Measurements from ENCODE around the gene PTPN12.
A peak's percentile ranks its signal among the peaks of the same experiment; 100 is the strongest.
"Not testable (repeated sequence)": the region's sequence is repeated elsewhere in the genome, so short reads cannot be mapped to it uniquely, and the experiment has no call there.

PTPN12 gene

GRCh38 chr7:77537136-77537777, at the start of gene PTPN12:
PTPN12 (plus strand) TSS chr7:77537295; CDS start chr7:77537547, 252 bp downstream.
- Mint-ChIP-seq H3K27ac (peak within 1 kb of the TSS; percentile 91), H3K4me1 (peaks cover 23% of the 10 kb centered on the region), H3K9me3 (peaks cover 2% of the 10 kb centered on the region), H3K4me3 (peak within 1 kb of the TSS; percentile 94), H3K36me3 (peaks cover 2% of the 10 kb centered on the region), H3K27me3 (peaks cover 12% of the 10 kb centered on the region)
- CTCF ChIA-PET = no interaction called here
- DNase-seq = no peak

- peaks cover 9% of the 10 kb centered on the region for H3K9me3 Mint-ChIP-seq
- CTCF ChIA-PET = no interaction called here
- H3K4me3 Mint-ChIP-seq = no peak overlapping the region
- no peaks in the 10 kb centered on the region for H3K36me3 Mint-ChIP-seq
- H3K27me3 Mint-ChIP-seq = peaks cover 11% of the 10 kb centered on the region
- no peak overlapping the region for H3K27ac Mint-ChIP-seq
- DNase-seq = no peak
- no peaks in the 10 kb centered on the region for H3K4me1 Mint-ChIP-seq
These were observed 48.1 kb upstream of the PTPN12 start for GRCh38 chr7:77488986-77489385.

- CTCF ChIA-PET = no interaction called here
- no peaks in the 10 kb centered on the region for H3K36me3 Mint-ChIP-seq
- H3K9me3 Mint-ChIP-seq = peaks cover 14% of the 10 kb centered on the region
- H3K4me1 Mint-ChIP-seq = no peaks in the 10 kb centered on the region
- DNase-seq = no peak
- no peak overlapping the region for H3K27ac Mint-ChIP-seq
- peaks cover 14% of the 10 kb centered on the region for H3K27me3 Mint-ChIP-seq
- no peak overlapping the region for H3K4me3 Mint-ChIP-seq
These were observed 40.0 kb upstream of the PTPN12 start for GRCh38 chr7:77497079-77497478.

- H3K27me3 Mint-ChIP-seq = peaks cover 13% of the 10 kb centered on the region
- CTCF ChIA-PET = no interaction called here
- no peak overlapping the region for H3K4me3 Mint-ChIP-seq
- H3K4me1 Mint-ChIP-seq = no peaks in the 10 kb centered on the region
- H3K27ac Mint-ChIP-seq = no peak overlapping the region
- H3K9me3 Mint-ChIP-seq = peaks cover 7% of the 10 kb centered on the region
- H3K36me3 Mint-ChIP-seq = no peaks in the 10 kb centered on the region
- no peak for DNase-seq
These were observed 38.3 kb upstream of the PTPN12 start for GRCh38 chr7:77498659-77499379.

- CTCF ChIA-PET = no interaction called here
- Mint-ChIP-seq H3K9me3 (no peaks in the 10 kb centered on the region), H3K27me3 (peaks cover 8% of the 10 kb centered on the region), H3K36me3 (no peaks in the 10 kb centered on the region), H3K27ac (no peak overlapping the region), H3K4me1 (no peaks in the 10 kb centered on the region), H3K4me3 (no peak overlapping the region)
- DNase-seq = no peak
These were observed 35.9 kb upstream of the PTPN12 start for GRCh38 chr7:77501192-77501515.

- no peak overlapping the region for H3K4me3 Mint-ChIP-seq
- DNase-seq = no peak
- no peaks in the 10 kb centered on the region for H3K4me1 Mint-ChIP-seq
- H3K27me3 Mint-ChIP-seq = peaks cover 8% of the 10 kb centered on the region
- H3K36me3 Mint-ChIP-seq = no peaks in the 10 kb centered on the region
- CTCF ChIA-PET = no interaction called here
- no peaks in the 10 kb centered on the region for H3K9me3 Mint-ChIP-seq
- no peak overlapping the region for H3K27ac Mint-ChIP-seq
These were observed 32.1 kb upstream of the PTPN12 start for GRCh38 chr7:77504951-77505350.

- Mint-ChIP-seq H3K9me3 (no peaks in the 10 kb centered on the region), H3K4me3 (no peak overlapping the region), H3K36me3 (no peaks in the 10 kb centered on the region), H3K27me3 (no peaks in the 10 kb centered on the region), H3K4me1 (no peaks in the 10 kb centered on the region), H3K27ac (no peak overlapping the region)
- CTCF ChIA-PET = no interaction called here
- no peak for DNase-seq
These were observed 30.2 kb upstream of the PTPN12 start for GRCh38 chr7:77506899-77507298.

- H3K36me3 Mint-ChIP-seq, DNase-seq, H3K9me3 Mint-ChIP-seq, H3K27me3 Mint-ChIP-seq, H3K27ac Mint-ChIP-seq, H3K4me1 Mint-ChIP-seq, H3K4me3 Mint-ChIP-seq, CTCF ChIA-PET: not testable (repeated sequence)
These were observed 24.0 kb upstream of the PTPN12 start for GRCh38 chr7:77513002-77513670.

- Mint-ChIP-seq H3K36me3 (no peaks in the 10 kb centered on the region), H3K9me3 (no peaks in the 10 kb centered on the region), H3K4me3 (no peak overlapping the region), H3K27ac (no peak overlapping the region), H3K27me3 (no peaks in the 10 kb centered on the region), H3K4me1 (no peaks in the 10 kb centered on the region)
- no peak for DNase-seq
- CTCF ChIA-PET = no interaction called here
These were observed 21.0 kb upstream of the PTPN12 start for GRCh38 chr7:77516085-77516484.

GRCh38 chr7:77520261-77520660, 16.8 kb upstream of the PTPN12 start:
- Mint-ChIP-seq H3K27me3 (peaks cover 4% of the 10 kb centered on the region), H3K4me3 (no peak overlapping the region), H3K27ac (no peak overlapping the region), H3K36me3 (no peaks in the 10 kb centered on the region), H3K4me1 (no peaks in the 10 kb centered on the region), H3K9me3 (no peaks in the 10 kb centered on the region)
- no peak for DNase-seq
- CTCF ChIA-PET = no interaction called here

- H3K9me3 Mint-ChIP-seq, H3K27me3 Mint-ChIP-seq, DNase-seq, H3K4me3 Mint-ChIP-seq, H3K4me1 Mint-ChIP-seq, H3K36me3 Mint-ChIP-seq, H3K27ac Mint-ChIP-seq: not testable (repeated sequence)
- CTCF ChIA-PET = interaction anchor here (1.1 kb wide), 1 partner anchor 130 kb away, joined by 3 read pairs; no protein-coding TSS in a partner anchor
These were observed 15.6 kb upstream of the PTPN12 start for GRCh38 chr7:77521537-77521936.

- no peak overlapping the region for H3K4me3 Mint-ChIP-seq
- no peaks in the 10 kb centered on the region for H3K4me1 Mint-ChIP-seq
- no peaks in the 10 kb centered on the region for H3K36me3 Mint-ChIP-seq
- H3K9me3 Mint-ChIP-seq = no peaks in the 10 kb centered on the region
- peaks cover 9% of the 10 kb centered on the region for H3K27me3 Mint-ChIP-seq
- no peak for DNase-seq
- CTCF ChIA-PET = no interaction called here
- no peak overlapping the region for H3K27ac Mint-ChIP-seq
These were observed 12.4 kb upstream of the PTPN12 start for GRCh38 chr7:77524731-77525130.

- Mint-ChIP-seq H3K36me3 (no peaks in the 10 kb centered on the region), H3K27me3 (peaks cover 14% of the 10 kb centered on the region), H3K9me3 (no peaks in the 10 kb centered on the region), H3K4me3 (no peak overlapping the region), H3K4me1 (no peaks in the 10 kb centered on the region), H3K27ac (no peak overlapping the region)
- no peak for DNase-seq
- CTCF ChIA-PET = no interaction called here
These were observed 11.9 kb upstream of the PTPN12 start for GRCh38 chr7:77525231-77525630.

- no peak for DNase-seq
- Mint-ChIP-seq H3K36me3 (no peaks in the 10 kb centered on the region), H3K9me3 (no peaks in the 10 kb centered on the region), H3K27ac (no peak overlapping the region), H3K4me1 (no peaks in the 10 kb centered on the region), H3K27me3 (peaks cover 14% of the 10 kb centered on the region), H3K4me3 (no peak overlapping the region)
- CTCF ChIA-PET = no interaction called here
These were observed 8.7 kb upstream of the PTPN12 start for GRCh38 chr7:77528368-77528767.

GRCh38 chr7:77529279-77529678, 7.8 kb upstream of the PTPN12 start:
- H3K4me3 Mint-ChIP-seq = no peak overlapping the region
- H3K9me3 Mint-ChIP-seq = no peaks in the 10 kb centered on the region
- no peak overlapping the region for H3K27ac Mint-ChIP-seq

More at GRCh38 chr7:77529279-77529678, 7.8 kb upstream of the PTPN12 start:
- CTCF ChIA-PET = no interaction called here
- Mint-ChIP-seq H3K36me3 (no peaks in the 10 kb centered on the region), H3K27me3 (peaks cover 14% of the 10 kb centered on the region), H3K4me1 (no peaks in the 10 kb centered on the region)
- no peak for DNase-seq

All from activated naive CD4-positive, alpha-beta T cell treated with anti-CD3 and anti-CD28 coated beads, Interleukin-2, amount 10 ng/mL, durations not matched to agents 7 days and 5 days (primary cell).